Measurements from ENCODE around the gene BAMBI.
"Not testable (repeated sequence)": the region's sequence is repeated elsewhere in the genome, so short reads cannot be mapped to it uniquely, and the experiment has no call there.

The BAMBI gene, protein sequence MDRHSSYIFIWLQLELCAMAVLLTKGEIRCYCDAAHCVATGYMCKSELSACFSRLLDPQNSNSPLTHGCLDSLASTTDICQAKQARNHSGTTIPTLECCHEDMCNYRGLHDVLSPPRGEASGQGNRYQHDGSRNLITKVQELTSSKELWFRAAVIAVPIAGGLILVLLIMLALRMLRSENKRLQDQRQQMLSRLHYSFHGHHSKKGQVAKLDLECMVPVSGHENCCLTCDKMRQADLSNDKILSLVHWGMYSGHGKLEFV

GRCh38 chr10:28676968-28677887, at the start of gene BAMBI:
Gene BAMBI, plus strand, starts transcription at chr10:28677521. Its CDS starts 377 bp downstream, at chr10:28677898.
- DNase-seq (ENCODE audit: low spot score), result peak; percentile 98

GRCh38 chr10:28628184-28628893, 49.0 kb upstream of the BAMBI start:
- peak; percentile 91 for DNase-seq (ENCODE audit: low spot score)

- no peak for DNase-seq (ENCODE audit: low spot score)
Measured at GRCh38 chr10:28631896-28632583, 45.3 kb upstream of the BAMBI start.

- DNase-seq (ENCODE audit: low spot score), result no peak
Measured at GRCh38 chr10:28632584-28632945, 44.8 kb upstream of the BAMBI start.

DNA sequence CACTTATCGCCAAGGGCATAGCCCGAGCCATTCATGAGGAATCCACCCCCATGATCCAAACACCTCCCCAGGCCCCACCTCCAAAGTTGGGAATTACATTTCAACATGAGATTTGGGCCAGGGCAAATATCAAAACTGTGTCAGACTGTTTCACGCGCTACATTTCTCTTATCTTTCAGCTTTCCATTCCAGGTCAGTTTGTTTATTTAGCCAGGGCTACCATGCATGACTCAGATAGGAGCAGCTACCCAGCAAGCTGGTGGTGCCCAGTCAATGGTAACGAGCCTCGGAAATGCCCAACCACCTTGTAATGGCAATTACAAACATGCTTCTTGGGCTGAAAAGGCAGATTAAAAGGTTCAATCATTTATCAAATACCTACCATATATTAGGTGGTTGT, 43.6 kb upstream of the BAMBI start:
- no peak for DNase-seq (ENCODE audit: low spot score)

GRCh38 chr10:28637346-28637745, 40.0 kb upstream of the BAMBI start:
- no peak for DNase-seq (ENCODE audit: low spot score)

DNA sequence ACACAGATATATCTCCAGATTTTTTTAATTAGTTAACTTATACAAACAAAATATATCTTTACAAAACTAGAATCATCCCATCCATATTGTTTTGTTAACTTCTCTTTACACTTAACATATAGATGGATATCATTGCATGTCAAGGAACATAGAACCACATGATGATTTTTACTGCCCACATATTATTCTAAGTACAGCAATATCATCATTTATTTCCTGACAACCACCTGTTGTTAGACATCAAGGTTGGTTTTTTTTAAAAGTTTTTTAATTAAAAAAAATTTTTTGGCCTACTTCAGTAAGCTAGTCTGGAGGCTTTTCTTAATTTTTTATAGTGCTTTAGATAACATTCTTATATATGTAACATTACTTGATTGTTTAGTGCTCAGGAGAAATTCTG, 38.9 kb upstream of the BAMBI start:
- no peak for DNase-seq (ENCODE audit: low spot score)

DNA sequence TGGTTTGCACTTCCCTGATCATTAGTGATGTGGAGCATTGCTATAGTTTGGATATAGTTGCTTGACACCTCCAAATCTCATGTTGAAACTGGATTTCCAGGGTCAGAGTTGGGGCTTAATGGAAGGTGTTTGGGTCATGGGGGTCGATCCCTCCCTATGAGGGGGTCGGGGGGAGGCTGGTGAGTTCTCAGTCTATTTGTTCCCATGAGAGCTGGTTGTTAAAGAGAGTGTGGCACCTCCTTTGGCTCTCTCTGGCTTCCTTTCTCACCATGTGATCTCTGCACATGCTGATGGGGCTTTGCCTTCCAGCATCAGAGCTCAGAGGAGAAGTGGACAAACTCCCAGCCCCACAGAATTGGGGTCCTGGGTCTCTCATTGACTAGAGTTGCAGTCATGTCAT, 36.8 kb upstream of the BAMBI start:
- DNase-seq (ENCODE audit: low spot score), result no peak

GRCh38 chr10:28644647-28645046, 32.7 kb upstream of the BAMBI start:
- no peak for DNase-seq (ENCODE audit: low spot score)

DNA sequence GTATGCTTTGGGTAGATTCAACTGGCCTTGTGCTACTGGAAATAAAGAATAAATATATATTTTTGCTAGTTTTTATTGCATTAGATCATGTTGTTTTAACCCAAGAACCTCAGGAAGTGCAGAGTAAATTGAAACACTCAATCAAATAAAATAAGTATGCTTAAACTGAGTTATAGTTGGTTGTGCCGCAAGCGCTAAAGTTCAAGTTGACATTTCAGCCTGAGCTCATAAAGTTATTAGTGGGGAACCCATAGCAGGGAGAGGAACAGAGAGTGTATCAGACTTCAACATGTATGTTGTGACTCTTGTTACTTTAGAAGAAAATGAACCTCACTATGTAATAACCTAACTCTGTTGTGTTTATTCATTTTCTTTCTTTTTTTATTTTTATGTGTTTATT, 25.2 kb upstream of the BAMBI start:
- DNase-seq (ENCODE audit: low spot score), result no peak

- no peak for DNase-seq (ENCODE audit: low spot score)
Measured at GRCh38 chr10:28652703-28653102, 24.6 kb upstream of the BAMBI start.

- not testable (repeated sequence) for DNase-seq (ENCODE audit: low spot score)
Measured at GRCh38 chr10:28658824-28659223, 18.5 kb upstream of the BAMBI start.

DNA sequence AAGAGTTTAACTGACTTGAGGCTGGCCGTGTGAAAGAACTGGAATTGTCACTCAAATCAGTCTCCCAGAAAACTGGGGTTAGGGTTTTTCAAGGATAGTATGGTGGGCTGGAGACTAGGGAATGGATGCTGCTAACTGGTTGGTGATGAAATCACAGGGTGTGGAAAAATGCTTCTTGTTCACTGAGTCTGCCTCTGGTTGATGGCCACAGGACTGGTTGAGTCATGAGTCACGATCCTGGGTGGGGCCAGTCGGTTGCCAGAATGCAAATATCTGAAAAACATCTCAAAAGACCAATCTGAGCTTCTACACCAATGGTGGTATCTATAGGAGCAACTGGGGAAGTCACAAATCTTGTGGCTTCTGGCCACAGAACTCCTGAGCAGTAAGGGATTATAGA, 16.3 kb upstream of the BAMBI start:
- DNase-seq (ENCODE audit: low spot score), result peak; percentile 89

DNA sequence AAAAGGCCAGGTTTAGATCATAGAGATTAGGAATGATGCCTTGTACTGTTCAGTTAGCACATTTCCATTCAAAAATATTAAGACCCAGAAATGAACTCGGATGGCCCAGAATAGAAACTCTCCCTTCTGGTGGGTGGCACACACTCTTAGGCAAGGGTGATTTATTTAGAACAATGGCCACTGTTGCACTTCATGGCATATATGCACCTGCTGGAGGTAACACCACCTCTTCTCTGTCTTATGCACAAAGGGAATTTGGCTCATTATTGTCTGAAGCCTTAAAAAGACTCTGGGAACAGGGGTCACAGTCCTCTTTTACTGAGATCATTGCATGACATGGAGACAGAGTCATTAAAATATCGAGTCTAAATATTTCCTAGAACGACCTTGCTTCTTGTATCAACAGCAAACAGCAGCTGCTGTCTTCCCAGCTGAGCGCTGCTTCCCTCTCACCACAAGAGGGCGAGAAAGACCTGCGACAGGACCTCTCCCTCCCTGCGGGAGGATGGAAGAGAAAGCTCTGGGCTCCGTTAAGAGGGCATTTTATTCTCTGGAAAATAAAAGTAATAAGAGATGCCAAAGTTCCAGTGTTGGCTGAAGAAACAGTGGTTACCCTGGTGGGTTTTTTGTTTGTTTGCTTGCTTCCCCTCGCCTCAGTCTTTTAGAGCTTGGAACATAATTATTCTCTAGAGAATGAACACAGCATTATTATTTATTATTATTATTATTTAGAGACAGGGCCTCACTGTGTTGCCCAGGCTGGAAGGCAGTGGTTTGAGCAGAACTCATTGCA, 13.5 kb upstream of the BAMBI start:
- peak; percentile 90 for DNase-seq (ENCODE audit: low spot score)

DNA sequence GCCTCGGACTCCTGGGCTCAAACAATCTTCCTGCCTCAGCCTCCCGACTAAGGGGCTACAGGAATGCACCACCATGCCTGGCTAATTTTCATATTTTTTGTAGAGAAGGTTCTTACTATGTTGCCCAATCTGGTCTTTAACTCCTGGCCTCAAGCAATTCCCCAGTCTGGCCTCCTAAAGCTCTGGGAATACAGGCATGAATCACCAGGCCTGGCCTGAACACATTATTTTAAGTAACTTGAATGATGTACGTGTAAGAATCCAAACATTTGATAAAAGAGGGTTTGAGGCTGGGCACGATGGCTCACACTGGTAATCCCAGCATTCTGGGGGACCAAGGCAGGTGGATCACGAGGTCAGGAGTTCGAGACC, 13.0 kb upstream of the BAMBI start:
- DNase-seq (ENCODE audit: low spot score), result no peak

- no peak for DNase-seq (ENCODE audit: low spot score)
Measured at GRCh38 chr10:28666751-28667467, 10.4 kb upstream of the BAMBI start.

GRCh38 chr10:28668363-28669226, 8.7 kb upstream of the BAMBI start:
- DNase-seq (ENCODE audit: low spot score), result peak; percentile 69

GRCh38 chr10:28669227-28670173, 7.8 kb upstream of the BAMBI start:
- no peak for DNase-seq (ENCODE audit: low spot score)

DNA sequence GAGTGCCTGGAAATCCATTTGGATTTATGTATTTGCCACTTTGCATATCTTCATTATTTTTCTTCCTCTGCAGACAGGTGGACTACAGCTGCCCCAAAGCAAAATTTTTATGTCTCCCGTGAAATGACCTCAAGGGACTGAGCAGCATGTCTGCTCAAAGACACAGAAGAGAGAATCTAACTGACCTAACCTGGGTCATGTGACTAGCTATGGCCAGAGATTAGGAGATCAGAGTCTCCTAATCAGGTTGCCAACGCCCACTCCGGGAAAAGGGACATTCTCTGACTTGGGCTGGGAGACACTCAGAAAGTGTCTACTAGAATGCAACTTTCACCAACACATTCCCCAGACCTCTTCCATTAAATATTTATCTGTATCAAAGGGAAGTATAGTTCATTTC, 2.5 kb upstream of the BAMBI start:
- no peak for DNase-seq (ENCODE audit: low spot score)

Measured in GM03348 (cell line).